H1 (cell line): ENCODE data around the gene CPSF4L. TPM values are rescaled to one million over a fixed set of nuclear protein-coding genes. Genes with fewer than 3 reads are reported as not detected.

Source experiments
- CTCF ChIA-PET: fragments of 300-600 bp; sonication (Branson Sonifier 250); formaldehyde crosslinking; loops from one replicate; lab custom pipeline; 2021; ENCODE audit not compliant: partially characterized antibody; lab: Charles Lee
- POLR2A ChIA-PET: fragments of 300-600 bp; sonication (Branson Sonifier 250); formaldehyde crosslinking; loops from one replicate; lab custom pipeline; 2021; ENCODE audit warnings: inconsistent platforms; ENCODE audit not compliant: partially characterized antibody; lab: Charles Lee
- DNase-seq, 2 experiments: peaks; one replicate each; pipeline versions ENCODE4 v3.0.0 to v3.0.0-alpha.2; 2010 to 2022; ENCODE audit warnings: low spot score in 2 of 2, low read depth in 1 of 2, mixed read lengths in 1 of 2
- FAIRE-seq: peaks from 2 replicates; lab custom pipeline; 2011; peaks lifted over from hg19 to GRCh38; lab: Jason Lieb, UNC
- H2AFZ ChIP-seq: 2 replicates; pipeline ENCODE4 v1.8.1; 2012; ENCODE audit warnings: low read length, inconsistent platforms
- H2AK5ac ChIP-seq: 2 replicates; pipeline ENCODE4 v1.6.1; 2013; ENCODE audit warnings: low read depth, low read length
- H2BK120ac ChIP-seq: replicated peaks from 2 replicates; pipeline ENCODE3; 2013; ENCODE audit warnings: low read depth, low read length, inconsistent platforms
- H2BK12ac ChIP-seq: 2 replicates; pipeline ENCODE4 v1.6.1; 2013; ENCODE audit warnings: low read depth, low read length
- H2BK15ac ChIP-seq: 2 replicates; pipeline ENCODE4 v1.6.1; 2013; ENCODE audit warnings: low read length
- H2BK20ac ChIP-seq: 2 replicates; pipeline ENCODE4 v1.6.1; 2013; ENCODE audit warnings: low read length
- H2BK5ac ChIP-seq: 2 replicates; pipeline ENCODE4 v1.6.1; 2013; ENCODE audit warnings: low read depth, low read length
- H3K14ac ChIP-seq: 2 replicates; pipeline ENCODE4 v1.6.1; 2013; ENCODE audit warnings: inconsistent platforms; ENCODE audit not compliant: insufficient read length
- H3K18ac ChIP-seq: 2 replicates; pipeline ENCODE4 v1.6.1; 2013; ENCODE audit warnings: low read length; ENCODE audit errors: extremely low read depth
- H3K23ac ChIP-seq: 2 replicates; pipeline ENCODE4 v1.6.1; 2013; ENCODE audit warnings: inconsistent platforms; ENCODE audit not compliant: insufficient read length
- H3K23me2 ChIP-seq: 2 replicates; pipeline ENCODE4 v1.6.1; 2013; ENCODE audit warnings: low read depth, low read length
- H3K27ac ChIP-seq: 2 replicates; pipeline ENCODE4 v1.6.1; 2011; ENCODE audit warnings: low read depth, low read length, inconsistent platforms
- H3K27me3 ChIP-seq, 4 experiments: replicated peaks in 1 of 4; 1 replicate in 1 of 4; 2 replicates in 3 of 4; pipeline versions ENCODE4 v1.6.1 to v1.8.1; 2011 to 2013; ENCODE audit warnings: low read length in 3 of 4, mild to moderate bottlenecking in 3 of 4, inconsistent platforms in 2 of 4, mixed read lengths in 2 of 4, moderate library complexity in 1 of 4; ENCODE audit not compliant: control insufficient read depth in 3 of 4, insufficient read depth in 3 of 4; ENCODE audit errors: extremely low read depth in 1 of 4
- H3K36me3 ChIP-seq, 4 experiments: 2 replicates each; pipeline versions ENCODE4 v1.6.1 to v1.8.1; 2011 to 2013; ENCODE audit warnings: mild to moderate bottlenecking in 4 of 4, low read length in 3 of 4, moderate library complexity in 2 of 4, control low read depth in 1 of 4, inconsistent platforms in 1 of 4; ENCODE audit not compliant: insufficient read depth in 4 of 4, control insufficient read depth in 2 of 4
- H3K4ac ChIP-seq: replicated peaks from 2 replicates; pipeline ENCODE3; 2013; ENCODE audit warnings: low read length, low read depth, mixed read lengths, inconsistent platforms; ENCODE audit not compliant: insufficient read length
- H3K4me1 ChIP-seq, 4 experiments: replicated peaks in 1 of 4; 1 replicate in 1 of 4; 2 replicates in 3 of 4; pipeline versions ENCODE4 v1.6.1 to v1.8.1; 2011 to 2013; ENCODE audit warnings: low read length in 3 of 4, inconsistent platforms in 2 of 4, mixed read lengths in 1 of 4; ENCODE audit not compliant: insufficient read depth in 4 of 4, control insufficient read depth in 3 of 4
- H3K4me2 ChIP-seq, 2 experiments: 2 replicates each; pipeline versions ENCODE4 v1.6.1 to v1.8.1; 2011 to 2013; ENCODE audit warnings: low read depth in 2 of 2, low read length in 2 of 2, control low read depth in 1 of 2, inconsistent platforms in 1 of 2, mild to moderate bottlenecking in 1 of 2; ENCODE audit not compliant: insufficient read depth in 1 of 2
- H3K4me3 ChIP-seq, 4 experiments: fragments of 200-600, 300-600 bp in 1 of 4; sonication (generic), shearing (Covaris generic), sonication (Bioruptor Twin) in 1 of 4; 2 replicates each; pipeline versions ENCODE4 v1.5.1 to v1.8.1; 2011 to 2016; ENCODE audit warnings: low read length in 4 of 4, low read depth in 3 of 4, control low read depth in 2 of 4, inconsistent platforms in 2 of 4, mild to moderate bottlenecking in 2 of 4, mixed read lengths in 1 of 4, moderate library complexity in 1 of 4; ENCODE audit not compliant: insufficient read depth in 2 of 4; ENCODE audit errors: extremely low read depth in 1 of 4
- H3K56ac ChIP-seq: replicated peaks from 2 replicates; pipeline ENCODE3; 2013; ENCODE audit warnings: low read depth, mild to moderate bottlenecking, mixed read lengths, low read length, inconsistent platforms; ENCODE audit not compliant: insufficient read length
- H3K79me1 ChIP-seq: 2 replicates; pipeline ENCODE4 v1.6.1; 2013; ENCODE audit warnings: low read depth, low read length, control low read depth
- H3K79me2 ChIP-seq, 2 experiments: 2 replicates each; pipeline versions ENCODE4 v1.6.1 to v1.8.1; 2012 to 2013; ENCODE audit warnings: low read length in 2 of 2, mild to moderate bottlenecking in 2 of 2, inconsistent platforms in 1 of 2; ENCODE audit not compliant: insufficient read depth in 2 of 2, control insufficient read depth in 1 of 2
- H3K9ac ChIP-seq, 4 experiments: replicated peaks in 1 of 4; 1 replicate in 1 of 4; 2 replicates in 3 of 4; pipeline versions ENCODE4 v1.6.1 to v1.8.1; 2011 to 2013; ENCODE audit warnings: low read depth in 3 of 4, low read length in 3 of 4, control low read depth in 2 of 4, mild to moderate bottlenecking in 2 of 4, moderate library complexity in 2 of 4, inconsistent platforms in 1 of 4; ENCODE audit errors: extremely low read depth in 1 of 4
- H3K9me3 ChIP-seq, 2 experiments: 2 replicates each; pipeline versions ENCODE4 v1.6.1 to v1.8.1; 2012 to 2013; ENCODE audit warnings: mild to moderate bottlenecking in 2 of 2, moderate library complexity in 2 of 2, control low read depth in 1 of 2, inconsistent platforms in 1 of 2, low read depth in 1 of 2, low read length in 1 of 2, mixed read lengths in 1 of 2; ENCODE audit not compliant: insufficient read depth in 2 of 2
- H4K20me1 ChIP-seq, 2 experiments: replicated peaks in 1 of 2; 2 replicates each; pipeline versions ENCODE3 to v1.8.1; 2011 to 2013; ENCODE audit warnings: inconsistent platforms in 2 of 2, low read length in 2 of 2, mild to moderate bottlenecking in 1 of 2; ENCODE audit not compliant: insufficient read depth in 2 of 2, control insufficient read depth in 1 of 2
- H4K5ac ChIP-seq: 2 replicates; pipeline ENCODE4 v1.6.1; 2013; ENCODE audit warnings: low read length, low read depth, mixed read lengths, inconsistent platforms; ENCODE audit not compliant: insufficient read length
- H4K8ac ChIP-seq: 2 replicates; pipeline ENCODE4 v1.8.0; 2013; ENCODE audit warnings: mild to moderate bottlenecking, moderate library complexity, low read length, inconsistent platforms; ENCODE audit not compliant: insufficient read depth; ENCODE audit errors: extremely low read depth
- H4K91ac ChIP-seq: replicated peaks from 2 replicates; pipeline ENCODE3; 2013; ENCODE audit warnings: low read length, mixed read lengths, inconsistent platforms; ENCODE audit not compliant: insufficient read length
- JUND ChIP-seq: IDR thresholded peaks from 2 replicates; pipeline ENCODE4 v1.6.1; 2011; ENCODE audit warnings: mild to moderate bottlenecking, improper control_type of control experiment, low read length
- RFX5 ChIP-seq: IDR thresholded peaks from 2 replicates; pipeline ENCODE4 v1.6.1; 2011; ENCODE audit warnings: low read depth, low read length, improper control_type of control experiment, borderline replicate concordance
- RXRA ChIP-seq: IDR thresholded peaks from 2 replicates; pipeline ENCODE4 v1.6.1; 2011; ENCODE audit warnings: low read depth, mild to moderate bottlenecking, low read length, moderate library complexity; ENCODE audit not compliant: insufficient read depth
- WGBS, 2 experiments: shearing (Covaris generic) in 1 of 2; methylation state at CpG; one replicate each; pipeline versions ENCODE4 v1.1.6 to v1.1.7; 2013 to 2015; ENCODE audit warnings: low lambda C conversion rate in 2 of 2, mixed read lengths in 2 of 2, inconsistent platforms in 1 of 2, low coverage in 1 of 2, missing lambda C conversion rate in 1 of 2; ENCODE audit not compliant: insufficient replicate concordance in 2 of 2, insufficient coverage in 1 of 2, insufficient read length in 1 of 2; ENCODE audit errors: extremely low coverage in 1 of 2, missing lambda C conversion rate in 1 of 2; 5-methylcytosine and 5-hydroxymethylcytosine counted together
- polyA plus RNA-seq, 7 experiments: library from polyadenylated mRNA; depleted of rRNA in 3 of 7; stranded (reverse) in 5 of 7; unstranded in 2 of 7; fragments of >200 nt in 5 of 7; fragments of 200-250 nt in 2 of 7; gene quantifications; 1 replicate in 5 of 7; 2 replicates in 1 of 7; 4 replicates in 1 of 7; pipeline versions ENCODE4 v1.2.1 to v1.2.3, GENCODE V29; 2011 to 2013; ENCODE audit warnings: missing spikeins in 2 of 7, mixed read lengths in 2 of 7
- total RNA-seq: library from RNA; stranded (reverse); fragmentation: NEBNext Ultra II Directional; extraction: Animal tissue kit (Norgen Biotek cat#: 25700); gene quantifications from 2 replicates; pipeline ENCODE4 v1.2.1, GENCODE V29; 2021

The CPSF4L gene
- total and polyA plus RNA-seq, 2 of the 8 experiments (the other 6 are each of a cell fraction or from before 2014, with no cell fraction given) = not detected

DNA sequence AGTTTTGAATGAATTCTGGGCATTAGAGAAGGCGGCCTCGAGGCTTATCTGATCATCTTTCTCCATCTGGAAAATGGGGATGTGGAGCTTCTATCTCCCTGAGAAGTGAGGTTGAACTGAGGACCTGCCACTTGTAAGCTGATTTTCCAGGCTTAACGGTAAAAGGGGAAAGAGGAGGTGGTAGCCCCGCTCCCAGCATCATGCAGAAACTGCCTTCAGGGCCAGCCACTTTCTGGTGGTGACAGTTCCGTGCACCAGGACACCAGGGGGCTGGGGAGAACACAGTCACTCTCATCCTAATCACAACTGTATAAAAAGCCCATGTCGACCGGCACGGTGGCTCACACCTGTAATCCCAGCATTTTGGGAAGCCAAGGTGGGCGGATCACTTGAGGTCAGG lies 20.9 kb upstream of the CPSF4L start:
- H2BK5ac ChIP-seq = no peak overlapping the region
- FAIRE-seq = no peak
- H3K27me3 ChIP-seq = no peaks in the 10 kb centered on the region
- H3K4ac ChIP-seq = no peak overlapping the region
- no peak overlapping the region for H2BK20ac ChIP-seq
- POLR2A ChIA-PET = interaction anchor here (1.7 kb wide), 1 partner anchor 82 kb away, joined by 3 read pairs; no protein-coding TSS in a partner anchor
- H3K27ac ChIP-seq = no peak overlapping the region
- no peak overlapping the region for H3K4me2 ChIP-seq
- no peak for DNase-seq
- no peaks in the 10 kb centered on the region for H4K20me1 ChIP-seq
- no peak overlapping the region for H3K4me3 ChIP-seq
- no peak overlapping the region for H3K18ac ChIP-seq
- WGBS, 2 experiments = 99% methylated on average over 8 of the region's 9 CpGs; no CpG with 5 or more reads in 1 of the 2 experiments
- H3K23ac ChIP-seq = no peak overlapping the region
- H2BK12ac ChIP-seq = 0 out of 2 replicates have a peak overlapping the region, but pooled peaks have one; percentile 27
- H3K4me1 ChIP-seq = peaks cover 0 to 13% (median 7%) of the 10 kb centered on the region in 4 experiments; a peak in 6 of 7 replicates
- no peak overlapping the region for H3K9ac ChIP-seq
- no peaks in the 10 kb centered on the region for H3K79me2 ChIP-seq
- no peaks in the 10 kb centered on the region for H3K9me3 ChIP-seq
- no peak overlapping the region for H4K5ac ChIP-seq
- H2BK15ac ChIP-seq = no peak overlapping the region
- no peak overlapping the region for H2AK5ac ChIP-seq
- H3K56ac ChIP-seq = no peak overlapping the region
- no peak overlapping the region for H4K8ac ChIP-seq
- H3K23me2 ChIP-seq = no peaks in the 10 kb centered on the region
- H3K79me1 ChIP-seq = peaks cover 6% of the 10 kb centered on the region; the same call in 1 of the 2 replicates
- H3K36me3 ChIP-seq = peaks cover 0 to 6% (median 2%) of the 10 kb centered on the region in 4 experiments; a peak in 3 of 8 replicates
- no peak overlapping the region for H2BK120ac ChIP-seq
- no peak overlapping the region for H2AFZ ChIP-seq
- no peak overlapping the region for H3K14ac ChIP-seq
- no peak overlapping the region for H4K91ac ChIP-seq
- CTCF ChIA-PET = interaction anchor here (1.0 to 5.2 kb wide), 8 partner anchors 8 to 88 kb away, joined by 3 to 28 read pairs (median 6); partner anchors contain the start of gene CDC42EP4
- TF ChIP-seq JUND (no peak), RXRA (no peak), RFX5 (no peak)
